HG03025 (cell line): ENCODE results near the gene SETSIP.
"Not testable (repeated sequence)": the region's sequence is repeated elsewhere in the genome, so short reads cannot be mapped to it uniquely, and the experiment has no call there.

Experiments
- ATAC-seq: cut with Tn5 transposase; IDR thresholded peaks from one replicate; pipeline ENCODE4 v1.9.1; 2021; ENCODE audit warnings: mild to moderate bottlenecking, moderate library complexity; ENCODE audit not compliant: unreplicated experiment, low FRiP score

The SETSIP gene

GRCh38 chr1:92065042-92065441 is 10.2 kb downstream of the SETSIP start:
- no peak for ATAC-seq

- no peak for ATAC-seq
Measured at GRCh38 chr1:92051948-92052347, 23.3 kb downstream of the SETSIP start.

GRCh38 chr1:92045766-92046495 is 29.3 kb downstream of the SETSIP start:
- ATAC-seq, result no peak

- ATAC-seq, result no peak
Measured at GRCh38 chr1:92043621-92044020, 31.6 kb downstream of the SETSIP start.

GRCh38 chr1:92040971-92041370 is 34.2 kb downstream of the SETSIP start:
- ATAC-seq, result no peak

- ATAC-seq, result no peak
Measured at GRCh38 chr1:92038695-92039346, 36.4 kb downstream of the SETSIP start.

GRCh38 chr1:92037400-92037799 is 37.8 kb downstream of the SETSIP start:
- no peak for ATAC-seq

GRCh38 chr1:92031281-92032110 is 43.7 kb downstream of the SETSIP start:
- no peak for ATAC-seq

- no peak for ATAC-seq
Measured at GRCh38 chr1:92030656-92031107, 44.5 kb downstream of the SETSIP start.

GRCh38 chr1:92029241-92029922 is 45.8 kb downstream of the SETSIP start:
- ATAC-seq, result no peak

- no peak for ATAC-seq
Measured at GRCh38 chr1:92026806-92027205, 48.4 kb downstream of the SETSIP start.

GRCh38 chr1:92026042-92026441 is 49.2 kb downstream of the SETSIP start:
- ATAC-seq, result not testable (repeated sequence)
